ENCODE data around the gene MOB3A.

The MOB3A gene

GRCh38 chr19:2123682-2124387 lies 27.7 kb upstream of the MOB3A start:
- no peak for DNase-seq (ENCODE audit: low read depth)

- DNase-seq (ENCODE audit: low read depth): no peak
Measured at GRCh38 chr19:2122982-2123381, 26.9 kb upstream of the MOB3A start.

GRCh38 chr19:2122251-2122650 lies 26.1 kb upstream of the MOB3A start:
- no peak for DNase-seq (ENCODE audit: low read depth)

DNA sequence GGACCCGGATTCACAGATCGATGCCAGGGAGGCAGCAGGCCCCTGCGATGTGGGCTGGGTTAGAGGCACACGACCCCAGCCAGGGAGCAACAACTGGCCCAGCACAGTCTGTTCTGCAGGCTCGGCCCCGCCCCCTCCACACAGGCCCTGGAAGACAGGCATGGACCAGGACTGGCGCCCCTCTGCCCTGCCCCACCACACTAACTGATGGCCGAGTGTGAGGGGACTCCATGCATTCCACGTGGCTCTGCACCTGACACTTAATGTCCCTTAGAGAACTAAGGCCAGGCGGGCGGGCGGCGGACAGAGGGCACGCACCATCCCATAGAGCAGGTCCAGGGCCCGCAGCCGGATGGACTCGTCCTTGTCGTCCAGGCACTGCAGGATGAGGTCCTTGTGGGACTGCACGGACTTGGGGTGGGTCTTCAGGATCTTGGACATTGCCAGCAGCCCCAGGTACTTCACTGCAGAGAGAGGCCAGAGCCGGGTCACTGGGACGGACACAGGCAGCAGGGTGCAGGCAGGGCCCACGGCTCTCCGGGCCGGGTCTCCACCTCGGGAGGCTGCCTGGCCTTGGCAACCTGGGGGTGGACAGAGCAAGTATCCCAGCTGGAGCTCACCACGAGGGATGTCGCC lies 25.4 kb upstream of the MOB3A start:
- no peak for DNase-seq (ENCODE audit: low read depth)

DNA sequence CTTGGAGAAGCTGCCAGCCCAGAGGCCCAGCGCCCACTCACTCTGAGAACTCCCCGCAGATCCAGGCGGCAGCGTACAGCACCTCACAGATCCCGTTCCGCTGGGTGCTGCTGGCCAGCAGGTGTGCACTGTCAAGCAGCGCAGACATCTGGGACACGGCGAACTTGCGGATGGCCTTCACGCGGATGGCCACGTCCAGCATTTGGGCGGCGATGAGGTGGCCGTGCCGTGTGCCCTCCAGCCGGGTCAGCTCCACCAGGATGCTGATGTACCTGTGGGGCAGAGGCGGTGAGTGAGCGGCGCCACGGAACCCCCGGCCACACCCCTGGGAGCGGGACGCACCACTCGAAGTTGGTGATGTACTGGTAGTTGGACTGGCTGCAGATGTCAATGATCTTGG lies 24.7 kb upstream of the MOB3A start:
- no peak for DNase-seq (ENCODE audit: low read depth)

DNA sequence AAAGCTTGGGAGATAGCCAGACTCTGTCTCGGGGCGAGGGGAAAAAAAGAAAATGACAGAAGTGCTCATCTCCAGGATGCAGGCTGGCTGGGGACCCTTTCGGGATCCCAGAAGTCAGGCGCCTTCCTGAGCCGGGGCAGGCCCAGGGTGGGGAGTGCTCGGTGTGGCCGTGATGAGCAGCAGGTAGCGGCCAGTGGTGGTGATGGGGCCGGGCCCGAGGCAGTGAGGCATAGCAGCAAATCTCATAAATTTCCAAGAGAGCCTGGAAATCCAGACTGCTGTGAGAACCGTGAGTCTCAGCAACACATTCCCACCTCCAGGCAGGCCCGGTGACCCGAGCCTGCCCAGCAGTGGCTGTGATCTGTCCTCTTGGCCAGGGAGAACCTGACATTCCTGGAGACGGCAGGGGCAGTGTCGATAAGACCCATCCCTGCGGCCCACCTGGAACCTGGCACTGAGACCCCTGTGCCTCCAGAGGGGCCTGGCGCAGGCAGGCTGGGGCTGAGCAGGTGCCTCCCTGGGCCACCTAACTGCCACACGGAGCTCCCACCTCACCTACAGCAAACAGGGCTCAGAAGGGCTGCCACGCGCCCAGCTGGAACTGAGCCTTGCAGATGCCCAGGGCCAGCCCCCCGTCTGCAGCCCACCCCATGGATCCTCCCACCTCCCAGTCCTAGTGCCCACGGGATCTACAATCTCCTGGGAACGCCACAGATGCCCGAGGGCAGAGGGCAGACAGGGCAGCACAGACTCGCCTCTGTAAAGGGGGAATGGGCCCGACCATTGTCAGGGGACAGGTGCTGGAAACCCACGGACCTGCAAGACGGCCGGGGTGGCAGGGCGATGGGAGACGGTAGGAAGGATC lies 24.0 kb upstream of the MOB3A start:
- DNase-seq (ENCODE audit: low read depth): no peak

GRCh38 chr19:2118438-2118837 lies 22.3 kb upstream of the MOB3A start:
- DNase-seq (ENCODE audit: low read depth): no peak

GRCh38 chr19:2117215-2117960 lies 21.3 kb upstream of the MOB3A start:
- DNase-seq (ENCODE audit: low read depth): no peak

- no peak for DNase-seq (ENCODE audit: low read depth)
Measured at GRCh38 chr19:2116507-2116906, 20.4 kb upstream of the MOB3A start.

- no peak for DNase-seq (ENCODE audit: low read depth)
Measured at GRCh38 chr19:2115911-2116426, 19.8 kb upstream of the MOB3A start.

DNA sequence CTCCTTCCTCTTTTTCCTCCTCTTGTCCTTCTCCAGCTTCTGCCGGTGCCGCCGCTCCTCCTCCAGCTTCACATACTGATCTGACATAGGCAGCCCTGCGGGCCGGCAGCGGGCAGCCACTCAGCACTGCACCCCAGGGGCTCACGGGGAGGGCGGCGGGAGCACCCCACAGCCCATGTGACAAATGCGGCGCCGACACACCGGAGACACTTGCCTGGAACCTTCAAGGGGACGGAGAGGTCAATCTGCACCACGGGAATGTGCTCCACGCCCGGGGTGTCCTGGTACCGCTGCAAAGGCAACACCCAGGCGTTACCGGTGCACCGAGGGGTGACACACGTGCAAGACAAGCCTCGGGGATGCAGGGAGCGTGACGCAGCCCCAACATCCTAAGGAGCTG lies 19.2 kb upstream of the MOB3A start:
- DNase-seq (ENCODE audit: low read depth): no peak

DNA sequence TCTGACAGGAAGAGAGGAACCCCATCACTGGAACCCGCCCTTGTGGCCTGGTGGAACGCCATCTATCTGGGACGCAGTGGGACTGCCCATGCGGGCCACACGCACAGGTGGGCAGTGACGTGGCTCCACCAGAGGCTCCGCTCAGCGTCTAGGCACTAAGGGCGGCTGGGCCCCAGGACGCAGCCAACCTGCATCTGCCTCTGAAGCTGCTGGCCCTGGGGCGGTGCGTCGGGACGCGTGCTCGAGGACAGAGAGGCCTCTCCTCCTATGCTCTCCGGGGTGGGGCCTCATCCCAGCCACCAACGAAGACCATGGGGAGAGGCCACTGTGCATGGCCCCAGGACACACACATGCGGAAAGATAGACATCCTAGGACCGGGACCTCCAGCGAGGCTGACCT lies 18.7 kb upstream of the MOB3A start:
- DNase-seq (ENCODE audit: low read depth): no peak

- DNase-seq (ENCODE audit: low read depth): no peak
Measured at GRCh38 chr19:2114218-2114617, 18.1 kb upstream of the MOB3A start.

DNA sequence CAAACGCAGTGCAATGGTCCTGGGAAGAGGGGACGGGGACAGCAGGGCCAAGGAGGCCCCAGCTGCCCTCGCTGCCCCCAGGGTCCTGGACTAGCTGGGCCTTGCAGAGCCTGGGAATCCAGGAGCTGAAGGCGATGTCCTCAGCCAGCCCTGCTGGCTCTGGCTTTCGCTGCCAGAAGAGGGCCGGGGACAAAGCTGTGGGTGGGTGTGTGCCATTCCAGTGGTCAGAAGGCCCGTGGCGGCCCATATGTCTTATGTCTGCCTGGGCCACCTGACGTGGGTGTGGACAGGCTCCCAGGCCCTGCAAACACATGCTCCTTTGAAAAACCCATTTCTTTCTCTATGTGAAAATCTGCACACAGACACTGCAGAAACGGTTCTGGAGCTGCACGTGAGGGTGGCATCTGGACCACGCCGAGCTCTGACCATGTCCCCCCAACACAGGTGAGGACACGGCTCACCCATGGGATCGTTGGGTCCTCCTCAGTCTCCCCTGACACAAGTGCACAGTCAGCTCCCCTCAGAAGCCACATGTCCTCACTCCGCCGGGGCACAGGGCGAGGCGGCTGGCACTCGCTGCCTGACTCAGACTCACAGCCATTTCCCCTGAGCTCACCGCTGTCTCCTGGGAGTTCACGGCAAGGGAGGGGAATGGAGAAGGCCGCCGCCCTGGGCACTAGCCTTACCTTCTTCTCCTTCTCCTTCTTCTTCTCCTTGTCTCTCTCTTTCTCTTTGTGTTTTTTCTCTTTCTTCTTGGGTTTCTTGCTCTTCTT lies 17.5 kb upstream of the MOB3A start:
- DNase-seq (ENCODE audit: low read depth): no peak

DNA sequence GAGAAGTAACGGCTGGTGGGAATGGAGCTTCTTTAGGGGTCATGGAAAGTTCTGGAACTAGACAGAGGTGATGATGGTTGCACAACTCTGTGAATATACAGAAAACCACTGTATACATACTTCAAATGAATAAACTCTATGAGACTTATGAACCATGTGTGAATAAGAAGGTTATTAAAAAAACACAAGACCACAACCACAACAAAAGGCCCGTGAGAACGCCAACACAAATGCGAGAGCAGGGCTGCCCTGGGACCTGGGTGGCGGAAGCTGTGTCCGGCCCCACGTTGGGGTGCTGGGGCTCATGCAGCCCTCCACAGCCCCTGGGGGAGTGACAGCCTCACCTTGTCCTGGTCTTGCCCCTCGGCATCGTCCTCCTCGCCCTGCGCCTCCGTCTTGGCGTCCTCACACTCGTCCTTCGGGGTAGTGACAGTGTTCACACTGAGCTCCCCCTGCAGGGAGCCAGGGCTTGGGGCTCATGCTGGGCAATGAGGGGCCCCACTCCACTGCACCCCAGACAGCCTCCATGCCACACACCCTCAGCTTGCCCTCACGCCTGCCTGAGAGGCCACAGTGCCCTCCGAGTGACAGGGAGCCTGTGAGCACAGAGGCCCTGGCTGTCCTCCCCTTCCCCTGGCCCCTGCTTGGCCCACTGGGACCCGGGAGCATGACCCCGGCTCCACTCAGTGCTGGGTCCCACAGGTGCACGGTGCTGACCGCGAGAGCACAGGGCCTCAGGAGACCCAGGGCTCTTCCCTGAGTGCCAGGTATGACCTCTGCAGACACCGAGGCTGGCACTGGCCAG lies 16.6 kb upstream of the MOB3A start:
- DNase-seq (ENCODE audit: low read depth): no peak

DNA sequence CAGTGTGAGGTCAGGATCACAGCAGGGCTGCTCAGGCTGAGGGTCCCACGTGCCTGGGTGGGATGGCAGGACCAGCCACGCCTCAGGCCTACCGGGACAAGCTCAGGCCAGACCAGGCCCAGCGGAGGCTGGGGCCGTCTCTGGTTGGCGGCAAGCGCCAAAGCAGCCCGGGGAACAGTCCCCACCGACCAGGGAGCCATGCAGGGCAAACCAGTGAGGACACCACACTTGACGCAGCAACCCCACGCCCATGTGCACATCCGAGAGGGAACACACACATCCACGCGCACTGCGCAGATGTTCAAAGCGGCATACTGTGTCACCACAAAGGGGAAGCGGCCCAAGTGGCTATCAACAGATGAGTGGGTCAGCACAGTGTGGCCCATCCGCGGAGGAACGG lies 15.8 kb upstream of the MOB3A start:
- no peak for DNase-seq (ENCODE audit: low read depth)

- no peak for DNase-seq (ENCODE audit: low read depth)
Measured at GRCh38 chr19:2111425-2111824, 15.3 kb upstream of the MOB3A start.

DNA sequence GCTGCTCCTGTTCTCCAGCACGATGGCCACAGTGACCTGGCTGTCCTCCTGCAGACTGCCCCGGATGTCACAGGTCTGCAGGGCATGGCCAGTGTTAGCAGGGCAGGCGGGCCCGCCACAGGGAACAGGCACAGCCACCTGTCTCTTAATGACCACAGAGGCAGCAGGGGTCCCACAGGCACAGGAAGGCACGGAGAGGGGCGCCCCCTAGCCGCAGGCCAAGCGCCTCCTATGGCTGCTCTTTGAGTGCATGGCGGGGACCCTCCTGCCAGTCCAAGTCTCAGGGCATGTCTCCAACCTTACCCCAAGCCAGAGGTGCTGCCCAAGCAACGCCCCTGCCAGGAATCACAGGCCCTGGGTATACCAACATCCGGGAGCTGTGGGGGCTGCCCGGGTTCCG lies 14.7 kb upstream of the MOB3A start:
- no peak for DNase-seq (ENCODE audit: low read depth)

DNA sequence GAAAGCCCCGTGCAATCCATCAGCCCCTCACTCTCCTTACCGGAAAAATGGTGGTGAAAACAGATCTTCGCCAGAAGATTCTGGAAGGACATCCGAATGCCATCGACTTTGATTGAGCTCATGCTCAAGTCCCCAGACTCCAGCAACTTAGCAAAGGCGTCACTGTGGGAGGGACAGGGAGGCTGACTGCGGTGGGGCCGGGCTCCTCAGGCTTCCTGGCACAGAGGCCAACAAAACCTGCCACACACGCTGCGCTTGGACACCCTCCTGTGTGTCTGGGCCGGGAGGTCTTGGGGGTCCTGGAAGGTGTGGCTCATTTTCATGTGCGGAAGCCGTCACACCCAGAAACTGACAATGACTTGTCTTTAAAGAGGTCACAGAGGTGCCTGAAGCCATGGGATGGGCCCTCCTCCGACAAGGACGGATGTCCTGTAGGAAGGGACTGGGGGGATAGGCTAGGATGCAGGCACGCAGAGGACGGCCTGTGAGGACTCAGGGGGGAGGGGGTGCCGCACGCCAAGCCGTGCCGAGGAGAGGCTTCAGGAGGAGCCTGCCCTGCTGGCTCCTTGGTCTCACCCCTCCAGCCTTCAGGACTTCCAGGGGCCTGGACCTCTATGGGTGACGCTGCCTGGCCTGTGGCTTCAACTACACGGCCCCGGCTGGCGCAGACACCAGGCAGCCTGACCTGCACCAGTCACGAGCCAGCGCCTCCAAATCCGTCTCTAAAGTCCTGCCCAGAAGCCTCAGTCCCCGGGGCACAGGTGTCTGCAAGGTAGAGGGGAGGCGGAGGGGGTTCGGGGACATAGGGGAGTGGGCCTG lies 13.1 kb upstream of the MOB3A start:
- DNase-seq (ENCODE audit: low read depth): no peak

Measured in non-pigmented ciliary epithelial cell (primary cell).